ENCODE data around the gene PTPRM. TPM values are rescaled to one million over a fixed set of nuclear protein-coding genes. Genes with fewer than 3 reads are reported as not detected.

PTPRM gene
- total RNA-seq, 1 experiment from 2014 or later = 42.3 TPM

GRCh38 chr18:7567474-7568425 lies 634 bp downstream of the PTPRM start:
- Mint-ChIP-seq H3K27me3 (ENCODE audit: unreplicated experiment) (no peaks in the 10 kb centered on the region), H3K9me3 (ENCODE audit: low read depth, unreplicated experiment) (no peaks in the 10 kb centered on the region), H3K4me1 (ENCODE audit: low read depth, unreplicated experiment) (peaks cover 39% of the 10 kb centered on the region), H3K4me3 (ENCODE audit: low read depth, unreplicated experiment) (peak overlapping the region; percentile 78), H3K36me3 (ENCODE audit: insufficient read depth, unreplicated experiment) (peaks cover 24% of the 10 kb centered on the region), H3K27ac (ENCODE audit: unreplicated experiment) (no peak overlapping the region)
- intact Hi-C loops (cut with micrococcal nuclease; ENCODE audit: unreplicated experiment) = loop anchor here (2.0 to 10.0 kb wide), 5 partner anchors 55 to 917 kb away; no protein-coding TSS in a partner anchor
- CTCF ChIA-PET = interaction anchor here (0.5 to 3.3 kb wide), 12 partner anchors 10 to 450 kb away, joined by 3 to 31 read pairs (median 4); no protein-coding TSS in a partner anchor
- peak; percentile 12 for TF ChIP-seq CTCF (IDR thresholded peaks at IDR 0.05; ENCODE audit: unreplicated experiment)
- peak; percentile 59 for DNase-seq
- BruUV-seq (replicated peaks) = no TSS peak

- peak; percentile 50 for DNase-seq
- no peaks in the 10 kb centered on the region for H3K9me3 Mint-ChIP-seq (ENCODE audit: low read depth, unreplicated experiment)
Measured at GRCh38 chr18:7568426-7568825, 1.3 kb downstream of the PTPRM start.

GRCh38 chr18:7571626-7572025 lies 4.5 kb downstream of the PTPRM start:
- H3K27me3 Mint-ChIP-seq (ENCODE audit: unreplicated experiment) = no peaks in the 10 kb centered on the region
- intact Hi-C loops (cut with micrococcal nuclease; ENCODE audit: unreplicated experiment) = no loop called here
- H3K36me3 Mint-ChIP-seq (ENCODE audit: insufficient read depth, unreplicated experiment) = peaks cover 21% of the 10 kb centered on the region
- no peak for DNase-seq
- no peak overlapping the region for H3K4me3 Mint-ChIP-seq (ENCODE audit: low read depth, unreplicated experiment)
- no peaks in the 10 kb centered on the region for H3K9me3 Mint-ChIP-seq (ENCODE audit: low read depth, unreplicated experiment)
- CTCF ChIA-PET = no interaction called here
- no peak overlapping the region for H3K27ac Mint-ChIP-seq (ENCODE audit: unreplicated experiment)
- BruUV-seq (replicated peaks) = no TSS peak
- H3K4me1 Mint-ChIP-seq (ENCODE audit: low read depth, unreplicated experiment) = peaks cover 41% of the 10 kb centered on the region
- TF ChIP-seq CTCF (IDR thresholded peaks at IDR 0.05; ENCODE audit: unreplicated experiment) = no peak

More at GRCh38 chr18:7568426-7568825, 1.3 kb downstream of the PTPRM start:
- intact Hi-C loops (cut with micrococcal nuclease; ENCODE audit: unreplicated experiment) = loop anchor here (2.0 to 10.0 kb wide), 3 partner anchors 56 to 916 kb away; no protein-coding TSS in a partner anchor
- Mint-ChIP-seq H3K36me3 (ENCODE audit: insufficient read depth, unreplicated experiment) (peaks cover 24% of the 10 kb centered on the region), H3K4me3 (ENCODE audit: low read depth, unreplicated experiment) (peak overlapping the region; percentile 78), H3K27ac (ENCODE audit: unreplicated experiment) (no peak overlapping the region), H3K4me1 (ENCODE audit: low read depth, unreplicated experiment) (peaks cover 45% of the 10 kb centered on the region), H3K27me3 (ENCODE audit: unreplicated experiment) (no peaks in the 10 kb centered on the region)
- CTCF ChIA-PET = interaction anchor here (0.6 to 3.3 kb wide), 4 partner anchors 9 to 379 kb away, joined by 3 to 31 read pairs (median 5); no protein-coding TSS in a partner anchor
- TF ChIP-seq CTCF (IDR thresholded peaks at IDR 0.05; ENCODE audit: unreplicated experiment) = peak; percentile 33
- BruUV-seq (replicated peaks) = no TSS peak

- no peak for DNase-seq
- TF ChIP-seq CTCF (IDR thresholded peaks at IDR 0.05; ENCODE audit: unreplicated experiment) = no peak
- no peak overlapping the region for H3K27ac Mint-ChIP-seq (ENCODE audit: unreplicated experiment)
- CTCF ChIA-PET = no interaction called here
- no peaks in the 10 kb centered on the region for H3K9me3 Mint-ChIP-seq (ENCODE audit: low read depth, unreplicated experiment)
- intact Hi-C loops (cut with micrococcal nuclease; ENCODE audit: unreplicated experiment) = no loop called here
- peaks cover 48% of the 10 kb centered on the region for H3K4me1 Mint-ChIP-seq (ENCODE audit: low read depth, unreplicated experiment)
- no TSS peak for BruUV-seq (replicated peaks)
- H3K27me3 Mint-ChIP-seq (ENCODE audit: unreplicated experiment) = no peaks in the 10 kb centered on the region
- no peak overlapping the region for H3K4me3 Mint-ChIP-seq (ENCODE audit: low read depth, unreplicated experiment)
- peaks cover 11% of the 10 kb centered on the region for H3K36me3 Mint-ChIP-seq (ENCODE audit: insufficient read depth, unreplicated experiment)
Measured at GRCh38 chr18:7572822-7573221, 5.7 kb downstream of the PTPRM start.

All from Calu3 (cell line).